GM12892 (cell line): ENCODE data around the gene MYOD1.

Experiments
- DNase-seq: peaks from one replicate; pipeline ENCODE4 v3.0.0; 2011; ENCODE audit not compliant: insufficient read length
- FAIRE-seq: peaks from 2 replicates; lab custom pipeline; 2011; peaks lifted over from hg19 to GRCh38; lab: Jason Lieb, UNC
- POLR2A ChIP-seq: IDR thresholded peaks from 2 replicates; pipeline ENCODE4 v1.6.1; 2011; ENCODE audit warnings: low read depth, low read length, control low read depth
- POLR2AphosphoS5 ChIP-seq: IDR thresholded peaks from 2 replicates; pipeline ENCODE4 v1.6.1; 2011; ENCODE audit warnings: low read depth, low read length, control low read depth
- TAF1 ChIP-seq: IDR thresholded peaks from 2 replicates; pipeline ENCODE4 v1.6.1; 2011; ENCODE audit warnings: low read depth, mild to moderate bottlenecking, control low read depth, low read length, borderline replicate concordance

Gene MYOD1

GRCh38 chr11:17693531-17693930, 25.8 kb upstream of the MYOD1 start:
- no peak for TF ChIP-seq POLR2AphosphoS5
- no peak for FAIRE-seq
- DNase-seq, result no peak

DNA sequence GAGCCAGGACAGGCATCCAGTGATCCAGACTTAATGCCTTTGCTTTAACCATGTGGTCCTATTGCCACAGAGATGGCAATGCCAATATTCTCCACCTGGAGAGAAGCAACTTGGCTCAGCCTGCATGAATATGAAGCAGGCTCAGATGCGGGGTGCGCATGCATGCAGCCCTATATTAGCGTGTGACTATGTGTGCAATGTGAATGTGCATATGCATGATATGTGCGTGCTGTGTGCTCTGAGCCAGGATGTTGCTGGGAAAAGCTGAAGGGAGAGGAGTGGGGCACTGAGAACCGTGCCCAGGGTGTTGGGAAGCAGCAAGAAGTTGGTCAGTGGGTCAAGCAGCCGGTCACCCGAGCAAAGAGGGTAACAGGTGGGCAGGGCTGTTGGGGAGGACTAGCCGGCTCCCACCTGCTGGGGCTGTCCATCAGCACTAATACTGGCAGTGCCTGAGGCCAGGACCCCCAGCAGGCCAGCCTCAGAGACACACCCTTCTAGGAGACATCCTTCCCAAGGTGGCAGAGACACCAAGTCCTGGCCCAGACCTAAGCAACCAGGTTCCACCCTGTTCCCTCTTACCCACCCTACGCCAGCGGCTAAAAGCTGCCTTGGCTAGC, 24.8 kb upstream of the MYOD1 start:
- DNase-seq (no peak), FAIRE-seq (no peak)
- no peak for TF ChIP-seq POLR2A
- TF ChIP-seq POLR2AphosphoS5, result no peak
- TF ChIP-seq TAF1, result no peak

GRCh38 chr11:17695454-17696441, 23.6 kb upstream of the MYOD1 start:
- FAIRE-seq (no peak), DNase-seq (no peak)
- no peak for TF ChIP-seq TAF1

DNA sequence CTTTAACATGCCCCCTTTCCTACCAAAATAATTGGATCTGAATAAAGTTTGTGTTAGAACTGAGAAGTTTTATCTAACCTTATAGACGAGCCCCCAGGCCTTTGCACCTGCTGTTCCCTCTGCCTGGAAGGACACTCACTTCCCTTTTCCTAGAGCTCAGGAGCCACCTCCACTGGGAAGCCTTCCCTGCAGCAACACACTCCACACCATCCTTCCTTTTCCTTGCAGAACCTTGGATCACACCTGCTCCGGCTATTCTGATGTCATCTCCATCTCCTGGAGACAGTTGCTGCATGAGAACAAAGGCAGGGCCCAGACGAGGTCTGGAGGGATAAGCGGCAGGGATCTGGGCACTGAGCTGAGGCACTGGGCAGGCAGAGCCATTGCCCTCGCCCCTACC, 22.6 kb upstream of the MYOD1 start:
- DNase-seq (no peak), FAIRE-seq (no peak)
- no peak for TF ChIP-seq POLR2AphosphoS5
- no peak for TF ChIP-seq POLR2A
- TF ChIP-seq TAF1, result no peak

GRCh38 chr11:17697175-17697949, 22.0 kb upstream of the MYOD1 start:
- DNase-seq (no peak), FAIRE-seq (no peak)
- TF ChIP-seq POLR2AphosphoS5, result no peak
- no peak for TF ChIP-seq TAF1
- no peak for TF ChIP-seq POLR2A

- no peak for DNase-seq
- no peak for FAIRE-seq
- no peak for TF ChIP-seq POLR2AphosphoS5
- no peak for TF ChIP-seq POLR2A
- TF ChIP-seq TAF1, result no peak
Observed at GRCh38 chr11:17699147-17700114, 19.9 kb upstream of the MYOD1 start.

DNA sequence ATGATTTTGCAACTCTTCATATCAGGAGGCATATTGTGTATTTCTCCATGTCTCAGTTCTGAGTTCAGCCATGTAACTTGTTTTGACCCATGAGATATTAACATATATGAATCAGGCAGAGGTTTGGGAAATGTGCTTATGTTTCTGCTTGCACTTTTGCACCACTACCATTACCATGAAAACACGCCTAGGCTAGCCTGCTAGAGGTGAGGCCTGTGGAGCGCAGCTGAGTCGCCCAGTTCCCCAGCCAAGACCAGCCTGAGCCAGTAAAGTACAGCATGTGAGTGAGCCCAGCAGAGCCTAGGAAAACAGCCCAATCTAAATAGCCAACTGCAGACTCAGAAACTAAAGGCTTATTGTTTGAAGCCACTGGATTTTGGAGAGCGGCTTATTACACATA, 18.4 kb upstream of the MYOD1 start:
- DNase-seq, result no peak
- FAIRE-seq, result no peak
- no peak for TF ChIP-seq TAF1
- TF ChIP-seq POLR2AphosphoS5, result no peak
- TF ChIP-seq POLR2A, result no peak

DNA sequence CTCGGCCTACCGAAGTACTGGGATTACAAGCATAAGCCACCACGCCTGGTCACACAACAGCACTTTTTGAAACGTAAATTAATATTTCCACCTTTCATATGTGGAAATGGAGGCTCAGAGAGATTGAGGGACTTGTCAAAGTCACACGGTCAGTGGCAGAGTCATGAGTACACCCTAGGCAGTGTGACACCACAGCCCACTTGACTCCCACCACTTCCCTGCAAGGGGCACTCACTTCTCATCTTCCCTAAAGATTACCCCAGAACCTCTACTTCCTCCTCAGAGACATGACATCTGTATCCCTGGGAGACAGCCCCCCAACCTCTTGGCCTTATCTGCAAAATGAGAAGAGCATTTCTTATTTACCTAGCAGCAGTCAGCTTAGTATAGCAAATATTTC, 16.5 kb upstream of the MYOD1 start:
- FAIRE-seq, result no peak
- TF ChIP-seq POLR2A (no peak), TAF1 (no peak), POLR2AphosphoS5 (no peak)
- no peak for DNase-seq

DNA sequence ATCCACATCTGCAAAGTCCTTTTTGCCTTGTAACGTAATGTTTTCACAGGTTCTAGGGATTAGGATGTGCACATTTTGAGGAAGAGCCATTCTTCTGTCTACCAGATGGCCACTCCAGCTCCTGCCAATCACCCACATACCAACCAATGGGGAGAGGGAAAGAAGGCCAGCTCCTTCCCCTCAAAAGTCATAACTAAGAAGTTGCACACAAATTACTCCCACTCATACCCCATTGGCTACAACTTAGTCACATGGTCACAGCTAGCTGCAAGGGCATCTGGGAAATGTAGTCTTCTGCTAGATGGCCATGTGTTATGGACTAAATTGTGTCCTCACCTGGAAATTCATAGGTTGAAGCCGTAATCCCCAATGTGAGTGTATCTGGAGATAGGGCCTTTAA, 15.4 kb upstream of the MYOD1 start:
- DNase-seq (no peak), FAIRE-seq (no peak)
- TF ChIP-seq TAF1, result no peak
- no peak for TF ChIP-seq POLR2A
- TF ChIP-seq POLR2AphosphoS5, result no peak

DNA sequence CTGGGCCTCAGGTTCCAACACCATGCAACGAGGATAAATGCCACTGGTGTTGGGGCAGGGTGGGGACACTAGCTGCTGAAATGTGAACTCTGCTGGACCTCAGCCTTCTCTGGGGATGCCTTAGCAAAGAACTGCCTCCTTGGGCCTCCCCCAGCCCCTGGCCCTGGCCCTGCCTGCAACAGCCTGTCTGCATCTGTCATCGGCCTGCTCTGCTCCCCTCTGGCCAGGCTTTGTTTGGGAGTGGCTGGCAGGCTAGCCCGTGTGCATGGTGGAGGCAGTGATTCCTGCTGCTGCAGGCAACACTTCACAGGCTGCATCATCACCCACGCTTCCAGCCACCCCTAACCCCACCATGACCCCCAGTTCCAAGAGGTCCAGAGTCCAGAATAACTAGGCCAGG, 11.5 kb upstream of the MYOD1 start:
- FAIRE-seq, result no peak
- TF ChIP-seq TAF1 (no peak), POLR2AphosphoS5 (no peak), POLR2A (no peak)
- no peak for DNase-seq
